C4-2B (cell line): ENCODE measurements around the gene PC.

ENCODE experiments used
- ZFX ChIP-seq: fragments of 450-650 bp; IDR thresholded peaks from 2 replicates; pipeline ENCODE4 v1.6.1; 2017
- TF ChIP-seq, protein P1 (sequence below): fragments of 450-650 bp; conservative IDR thresholded peaks from 2 replicates; pipeline ENCODE4 v1.5.1; 2017; ENCODE audit warnings: mild to moderate bottlenecking

DNA sequence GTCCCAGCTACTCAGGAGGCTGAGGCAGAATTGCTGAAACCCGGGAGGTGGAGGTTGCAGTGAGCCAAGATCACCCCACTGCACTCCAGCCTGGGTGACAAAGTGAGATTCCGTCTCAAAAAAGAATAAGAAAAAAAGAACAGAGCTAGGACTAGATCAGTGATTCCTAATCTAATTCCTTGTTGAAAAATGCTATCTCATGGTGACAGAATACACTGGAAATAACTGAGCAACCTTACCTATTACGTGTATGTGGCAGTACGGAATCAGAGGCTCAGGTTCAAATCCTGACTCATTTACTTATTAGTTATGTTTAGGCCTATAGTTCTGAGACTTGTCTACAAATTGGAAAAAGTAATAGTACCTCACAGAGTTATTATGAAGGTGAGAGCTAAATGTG lies 134.5 kb downstream of the PC start:
- TF ChIP-seq, protein P1, sequence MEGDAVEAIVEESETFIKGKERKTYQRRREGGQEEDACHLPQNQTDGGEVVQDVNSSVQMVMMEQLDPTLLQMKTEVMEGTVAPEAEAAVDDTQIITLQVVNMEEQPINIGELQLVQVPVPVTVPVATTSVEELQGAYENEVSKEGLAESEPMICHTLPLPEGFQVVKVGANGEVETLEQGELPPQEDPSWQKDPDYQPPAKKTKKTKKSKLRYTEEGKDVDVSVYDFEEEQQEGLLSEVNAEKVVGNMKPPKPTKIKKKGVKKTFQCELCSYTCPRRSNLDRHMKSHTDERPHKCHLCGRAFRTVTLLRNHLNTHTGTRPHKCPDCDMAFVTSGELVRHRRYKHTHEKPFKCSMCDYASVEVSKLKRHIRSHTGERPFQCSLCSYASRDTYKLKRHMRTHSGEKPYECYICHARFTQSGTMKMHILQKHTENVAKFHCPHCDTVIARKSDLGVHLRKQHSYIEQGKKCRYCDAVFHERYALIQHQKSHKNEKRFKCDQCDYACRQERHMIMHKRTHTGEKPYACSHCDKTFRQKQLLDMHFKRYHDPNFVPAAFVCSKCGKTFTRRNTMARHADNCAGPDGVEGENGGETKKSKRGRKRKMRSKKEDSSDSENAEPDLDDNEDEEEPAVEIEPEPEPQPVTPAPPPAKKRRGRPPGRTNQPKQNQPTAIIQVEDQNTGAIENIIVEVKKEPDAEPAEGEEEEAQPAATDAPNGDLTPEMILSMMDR = no peak
- TF ChIP-seq ZFX = no peak
